ENCODE results near the gene HMCN1.

- TF ChIP-seq CTCF (IDR thresholded peaks at IDR 0.05; ENCODE audit: insufficient read depth, low read length, poor library complexity, severe bottlenecking) (no peak), EZH2phosphoT487 (conservative IDR thresholded peaks at IDR 0.05; ENCODE audit: low read length) (no peak)
Measured at GRCh38 chr1:186220911-186221310, 486.7 kb downstream of the HMCN1 start.
